Panc1 (cell line): Measurements from ENCODE around the gene MPND. TPM values are rescaled to one million over a fixed set of nuclear protein-coding genes. Genes with fewer than 3 reads are reported as not detected.

Experiments used
- ATAC-seq: fragments of 200-7000 bp; cut with Tn5 transposase; 2 replicates; pipeline ENCODE4 v1.9.1; 2020; ENCODE audit warnings: mild to moderate bottlenecking, moderate library complexity
- BruUV-seq: library from RNA; stranded (reverse); fragments of 400-500 nt; replicated peaks from 2 replicates; lab custom pipeline; 2021; lab: Mats Ljungman, UMichigan
- CTCF ChIA-PET: fragments of 300-600 bp; sonication (Branson Sonifier 250); formaldehyde crosslinking; loops from one replicate; lab custom pipeline; 2022; ENCODE audit warnings: antibody characterized with exemption; lab: Charles Lee
- POLR2A ChIA-PET: fragments of 300-600 bp; sonication (Branson Sonifier 250); formaldehyde crosslinking; loops from one replicate; lab custom pipeline; 2022; ENCODE audit warnings: antibody characterized with exemption; lab: Charles Lee
- DNase-seq: peaks from one replicate; pipeline ENCODE4 v3.0.0-alpha.2; 2010; ENCODE audit warnings: low read depth, low spot score
- H3K27ac ChIP-seq: 2 replicates; pipeline ENCODE4 v1.5.1; 2011; ENCODE audit warnings: mild to moderate bottlenecking, low read length, inconsistent platforms
- H3K27me3 ChIP-seq: fragments of 200-500 bp; sonication (Bioruptor generic); 2 replicates; pipeline ENCODE4 v1.6.0; 2014; ENCODE audit warnings: low read length, inconsistent platforms; ENCODE audit not compliant: control insufficient read depth, insufficient read depth
- H3K36me3 ChIP-seq: fragments of 200-500 bp; sonication (Bioruptor generic); 2 replicates; pipeline ENCODE4 v1.5.1; 2014; ENCODE audit warnings: inconsistent platforms, mild to moderate bottlenecking, low read length, moderate library complexity; ENCODE audit not compliant: control insufficient read depth, insufficient read depth
- H3K4me1 ChIP-seq: 2 replicates; pipeline ENCODE4 v1.5.1; 2011; ENCODE audit warnings: inconsistent platforms, mild to moderate bottlenecking, low read length, moderate library complexity; ENCODE audit not compliant: control insufficient read depth, insufficient read depth
- H3K4me3 ChIP-seq, 2 experiments: 2 replicates each; pipeline ENCODE4 v1.5.1; 2011 to 2012; ENCODE audit warnings: low read depth in 2 of 2, low read length in 2 of 2, mild to moderate bottlenecking in 2 of 2, inconsistent platforms in 1 of 2, moderate library complexity in 1 of 2
- H3K9me3 ChIP-seq: fragments of 200-500 bp; sonication (Bioruptor generic); 2 replicates; pipeline ENCODE4 v1.5.1; 2014; ENCODE audit warnings: low read depth, mild to moderate bottlenecking, inconsistent platforms, low read length, moderate library complexity; ENCODE audit not compliant: control insufficient read depth, insufficient read depth
- POLR2AphosphoS5 ChIP-seq: IDR thresholded peaks from 2 replicates; pipeline ENCODE4 v1.6.1; 2012; ENCODE audit warnings: mild to moderate bottlenecking, low read depth, low read length, moderate library complexity
- SIN3A ChIP-seq: IDR thresholded peaks from 2 replicates; pipeline ENCODE4 v1.6.1; 2012; ENCODE audit warnings: low read depth, mild to moderate bottlenecking, low read length, moderate library complexity, borderline replicate concordance; ENCODE audit not compliant: insufficient read depth
- TCF7L2 ChIP-seq: IDR thresholded peaks from 2 replicates; pipeline ENCODE4 v1.6.1; 2011; ENCODE audit warnings: mild to moderate bottlenecking, low read depth, low read length, inconsistent platforms
- in situ Hi-C: cut with HindIII; loops from 2 replicates; pipeline ENCODE4 v1.10.0; 2016; ENCODE audit warnings: low sequenced_read_pairs, low pct_unique_long_range_greater_than_20kb
- intact Hi-C: fragments of 100-400 bp; cut with micrococcal nuclease; formaldehyde crosslinking; loops from one replicate; pipeline ENCODE4 v1.10.0; 2022; ENCODE audit not compliant: unreplicated experiment
- total RNA-seq: library from RNA; stranded (reverse); gene quantifications from one replicate; pipeline ENCODE4 v1.2.1, GENCODE V29; 2021; ENCODE audit not compliant: unreplicated experiment
- TF ChIP-seq, protein P1 (sequence below): fragments of 450-650 bp; IDR thresholded peaks from 2 replicates; pipeline ENCODE4 v1.5.1; 2017; ENCODE audit warnings: mild to moderate bottlenecking
- TF ChIP-seq, protein P2 (sequence below), 2 experiments: IDR thresholded peaks; 2 replicates each; pipeline ENCODE4 v1.6.1; 2011 to 2012; ENCODE audit warnings: low read depth in 2 of 2, control low read depth in 1 of 2, low read length in 1 of 2, mild to moderate bottlenecking in 1 of 2, moderate library complexity in 1 of 2; ENCODE audit not compliant: insufficient read depth in 1 of 2

The MPND gene
- total RNA-seq, 1 experiment from 2014 or later, result 22.9 TPM

DNA sequence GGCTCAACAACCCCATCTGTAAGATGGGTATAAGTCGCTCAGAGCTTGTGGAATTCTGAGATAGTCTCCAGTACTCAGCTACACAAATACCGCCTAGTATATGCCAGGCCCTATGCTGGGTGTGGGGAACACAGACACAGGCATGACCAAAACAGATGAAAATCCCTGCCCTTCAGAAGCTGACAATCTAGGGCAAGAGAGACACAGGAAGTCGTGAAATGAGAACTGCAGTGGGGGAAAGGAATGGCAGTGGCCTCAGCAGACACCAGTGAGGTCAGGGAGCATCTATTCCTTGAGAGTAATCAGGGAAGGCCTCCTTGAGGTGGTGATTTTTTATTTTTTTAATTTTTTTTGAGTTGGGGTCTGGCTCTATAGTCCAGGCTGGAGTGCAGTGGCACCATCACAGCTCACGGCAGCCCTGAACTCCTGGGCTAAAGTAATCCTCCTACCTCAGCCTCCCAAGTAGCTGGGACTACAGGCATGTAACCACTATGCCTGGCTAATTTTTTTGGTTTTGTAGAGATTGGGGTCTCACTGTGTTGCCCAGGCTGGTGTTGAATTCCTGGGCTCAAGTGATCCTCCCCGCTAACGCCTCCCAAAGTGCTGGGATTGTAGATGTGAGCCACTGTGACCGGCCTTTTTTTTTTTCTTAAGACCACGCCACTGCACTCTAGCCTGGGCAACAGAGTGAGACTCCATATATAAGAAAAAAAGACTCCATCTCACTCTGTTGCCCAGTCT, 44.4 kb upstream of the MPND start:
- TF ChIP-seq, protein P1, sequence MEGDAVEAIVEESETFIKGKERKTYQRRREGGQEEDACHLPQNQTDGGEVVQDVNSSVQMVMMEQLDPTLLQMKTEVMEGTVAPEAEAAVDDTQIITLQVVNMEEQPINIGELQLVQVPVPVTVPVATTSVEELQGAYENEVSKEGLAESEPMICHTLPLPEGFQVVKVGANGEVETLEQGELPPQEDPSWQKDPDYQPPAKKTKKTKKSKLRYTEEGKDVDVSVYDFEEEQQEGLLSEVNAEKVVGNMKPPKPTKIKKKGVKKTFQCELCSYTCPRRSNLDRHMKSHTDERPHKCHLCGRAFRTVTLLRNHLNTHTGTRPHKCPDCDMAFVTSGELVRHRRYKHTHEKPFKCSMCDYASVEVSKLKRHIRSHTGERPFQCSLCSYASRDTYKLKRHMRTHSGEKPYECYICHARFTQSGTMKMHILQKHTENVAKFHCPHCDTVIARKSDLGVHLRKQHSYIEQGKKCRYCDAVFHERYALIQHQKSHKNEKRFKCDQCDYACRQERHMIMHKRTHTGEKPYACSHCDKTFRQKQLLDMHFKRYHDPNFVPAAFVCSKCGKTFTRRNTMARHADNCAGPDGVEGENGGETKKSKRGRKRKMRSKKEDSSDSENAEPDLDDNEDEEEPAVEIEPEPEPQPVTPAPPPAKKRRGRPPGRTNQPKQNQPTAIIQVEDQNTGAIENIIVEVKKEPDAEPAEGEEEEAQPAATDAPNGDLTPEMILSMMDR, result no peak
- DNase-seq (no peak), ATAC-seq (no peak)
- H3K4me3 ChIP-seq, result no peak overlapping the region
- POLR2A ChIA-PET, result interaction anchor here (0.7 kb wide), 1 partner anchor 432 kb away, joined by 6 read pairs; no protein-coding TSS in a partner anchor
- no TSS peak for BruUV-seq
- H3K27ac ChIP-seq, result no peak overlapping the region
- no peaks in the 10 kb centered on the region for H3K27me3 ChIP-seq
- in situ Hi-C loops (no loop called here), intact Hi-C loops (no loop called here)
- no peaks in the 10 kb centered on the region for H3K9me3 ChIP-seq
- no peaks in the 10 kb centered on the region for H3K36me3 ChIP-seq
- H3K4me1 ChIP-seq, result peaks cover 5% of the 10 kb centered on the region
- CTCF ChIA-PET, result no interaction called here

DNA sequence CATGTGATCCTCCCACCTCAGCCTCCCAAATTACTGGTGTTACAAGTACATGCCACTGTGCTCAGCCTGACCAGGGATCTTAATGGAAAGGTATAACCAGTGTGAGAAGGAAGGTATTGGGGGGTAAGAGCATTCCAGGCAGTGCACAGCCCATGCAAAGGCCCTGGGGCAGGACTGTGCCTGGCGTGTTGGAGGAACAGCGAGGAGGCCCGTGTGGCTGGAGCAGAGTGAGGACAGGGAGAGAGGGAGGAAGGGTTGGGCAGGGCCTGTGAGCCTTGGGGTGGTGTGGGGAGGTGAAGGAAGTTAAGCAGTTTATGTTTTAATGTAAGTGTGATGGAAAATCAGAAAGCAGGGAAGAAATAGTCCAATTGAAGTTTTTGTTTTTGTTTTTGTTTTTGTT, 42.8 kb upstream of the MPND start:
- TF ChIP-seq, protein P2, sequence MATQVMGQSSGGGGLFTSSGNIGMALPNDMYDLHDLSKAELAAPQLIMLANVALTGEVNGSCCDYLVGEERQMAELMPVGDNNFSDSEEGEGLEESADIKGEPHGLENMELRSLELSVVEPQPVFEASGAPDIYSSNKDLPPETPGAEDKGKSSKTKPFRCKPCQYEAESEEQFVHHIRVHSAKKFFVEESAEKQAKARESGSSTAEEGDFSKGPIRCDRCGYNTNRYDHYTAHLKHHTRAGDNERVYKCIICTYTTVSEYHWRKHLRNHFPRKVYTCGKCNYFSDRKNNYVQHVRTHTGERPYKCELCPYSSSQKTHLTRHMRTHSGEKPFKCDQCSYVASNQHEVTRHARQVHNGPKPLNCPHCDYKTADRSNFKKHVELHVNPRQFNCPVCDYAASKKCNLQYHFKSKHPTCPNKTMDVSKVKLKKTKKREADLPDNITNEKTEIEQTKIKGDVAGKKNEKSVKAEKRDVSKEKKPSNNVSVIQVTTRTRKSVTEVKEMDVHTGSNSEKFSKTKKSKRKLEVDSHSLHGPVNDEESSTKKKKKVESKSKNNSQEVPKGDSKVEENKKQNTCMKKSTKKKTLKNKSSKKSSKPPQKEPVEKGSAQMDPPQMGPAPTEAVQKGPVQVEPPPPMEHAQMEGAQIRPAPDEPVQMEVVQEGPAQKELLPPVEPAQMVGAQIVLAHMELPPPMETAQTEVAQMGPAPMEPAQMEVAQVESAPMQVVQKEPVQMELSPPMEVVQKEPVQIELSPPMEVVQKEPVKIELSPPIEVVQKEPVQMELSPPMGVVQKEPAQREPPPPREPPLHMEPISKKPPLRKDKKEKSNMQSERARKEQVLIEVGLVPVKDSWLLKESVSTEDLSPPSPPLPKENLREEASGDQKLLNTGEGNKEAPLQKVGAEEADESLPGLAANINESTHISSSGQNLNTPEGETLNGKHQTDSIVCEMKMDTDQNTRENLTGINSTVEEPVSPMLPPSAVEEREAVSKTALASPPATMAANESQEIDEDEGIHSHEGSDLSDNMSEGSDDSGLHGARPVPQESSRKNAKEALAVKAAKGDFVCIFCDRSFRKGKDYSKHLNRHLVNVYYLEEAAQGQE (IDR thresholded peaks at IDR 0.05; ENCODE audit: insufficient read depth in 1 of 2, low read depth in 2 of 2, low read length in 1 of 2), result no peak
- no peak for TF ChIP-seq POLR2AphosphoS5
- TF ChIP-seq SIN3A, result no peak
- TF ChIP-seq, protein P1, result no peak
- no peak for TF ChIP-seq TCF7L2
- H3K36me3 ChIP-seq, result no peaks in the 10 kb centered on the region
- no peak for DNase-seq
- H3K4me1 ChIP-seq, result peaks cover 5% of the 10 kb centered on the region
- in situ Hi-C loops, result no loop called here
- no peak overlapping the region for H3K27ac ChIP-seq
- H3K9me3 ChIP-seq, result no peaks in the 10 kb centered on the region
- POLR2A ChIA-PET, result no interaction called here
- H3K27me3 ChIP-seq, result no peaks in the 10 kb centered on the region
- intact Hi-C loops, result no loop called here
- ATAC-seq, result no peak
- no TSS peak for BruUV-seq
- CTCF ChIA-PET, result no interaction called here
- H3K4me3 ChIP-seq, result no peak overlapping the region
